ENCODE measurements around the gene CPSF4. TPM values are rescaled to one million over a fixed set of nuclear protein-coding genes. Genes with fewer than 3 reads are reported as not detected.

CPSF4 gene
- total RNA-seq, 2 donors from 2014 or later = 59.2 to 65.9 TPM

Other genes starting within 250 kb of the CPSF4 start
- gene KPNA7, start 230.8 kb upstream of the CPSF4 start, total RNA-seq = under 1 TPM in 1 of 2 donors, not detected in 1; 0.14 TPM
- gene MYH16, start 166.1 kb upstream of the CPSF4 start, total RNA-seq = not detected
- gene ARPC1A, start 113.0 kb upstream of the CPSF4 start, total RNA-seq = 10 to 100 TPM; 62.3 to 69.8 TPM
- 100 to 1,000 TPM; 202 to 208 TPM for gene ARPC1B, start 64.2 kb upstream of the CPSF4 start, total RNA-seq
- gene PDAP1, start 30.3 kb upstream of the CPSF4 start, total RNA-seq = 100 to 1,000 TPM in 1 of 2 donors, 10 to 100 TPM in 1; 95.0 to 108 TPM
- gene BUD31, start 30.0 kb upstream of the CPSF4 start, total RNA-seq = 100 to 1,000 TPM; 218 to 228 TPM
- gene PTCD1, start 145 bp upstream of the CPSF4 start, total RNA-seq = 1 to 10 TPM; 6.1 to 8.9 TPM
- 100 to 1,000 TPM; 218 to 229 TPM for gene ATP5MF, start 27.2 kb downstream of the CPSF4 start, total RNA-seq
- 10 to 100 TPM; 16.0 to 18.8 TPM for gene ZNF789, start 33.9 kb downstream of the CPSF4 start, total RNA-seq
- 10 to 100 TPM; 28.2 to 36.5 TPM for gene ZNF394, start 61.3 kb downstream of the CPSF4 start, total RNA-seq
- 1 to 10 TPM; 9.3 to 9.9 TPM for gene ZKSCAN5, start 65.7 kb downstream of the CPSF4 start, total RNA-seq
- 1 to 10 TPM; 4.7 to 7.1 TPM for gene FAM200A, start 113.2 kb downstream of the CPSF4 start, total RNA-seq
- gene ZNF655, start 119.7 kb downstream of the CPSF4 start, total RNA-seq = 10 to 100 TPM; 87.8 to 94.1 TPM
- gene TMEM225B, start 159.3 kb downstream of the CPSF4 start, total RNA-seq = 1 to 10 TPM; 2.5 to 4.3 TPM
- gene ZSCAN25, start 178.0 kb downstream of the CPSF4 start, total RNA-seq = 10 to 100 TPM; 32.4 to 35.6 TPM
- gene CYP3A5, start 241.1 kb downstream of the CPSF4 start, total RNA-seq = under 1 TPM in 1 of 2 donors, not detected in 1; 0.36 TPM

Data from activated T-cell treated with anti-CD3 and anti-CD28 coated beads, Interleukin-2, amount 50 U/mL, for 72 hours (primary cell).